ENCODE measurements around the gene POU2F2.

Gene POU2F2

GRCh38 chr19:42132030-42132628 is at the start of gene POU2F2:
POU2F2 (minus strand) TSS chr19:42132446; CDS start chr19:42132411, 35 bp downstream.
- Mint-ChIP-seq H3K4me1 (peaks cover 69% of the 10 kb centered on the region), H3K36me3 (no peaks in the 10 kb centered on the region), H3K4me3 (peak within 1 kb of the TSS; percentile 78), H3K27me3 (peaks cover 4% of the 10 kb centered on the region), H3K9me3 (no peaks in the 10 kb centered on the region), H3K27ac (peak within 1 kb of the TSS; percentile 84)
- DNase-seq, result peak; percentile 93
- CTCF ChIA-PET, result interaction anchor here (0.7 to 2.7 kb wide), 22 partner anchors 9 to 309 kb away, joined by 3 to 51 read pairs (median 6); no protein-coding TSS in a partner anchor

- peaks cover 33% of the 10 kb centered on the region for H3K4me1 Mint-ChIP-seq
- H3K4me3 Mint-ChIP-seq, result no peak overlapping the region
- H3K9me3 Mint-ChIP-seq, result no peaks in the 10 kb centered on the region
- CTCF ChIA-PET, result no interaction called here
- no peak for DNase-seq
- H3K27ac Mint-ChIP-seq, result no peak overlapping the region
- H3K36me3 Mint-ChIP-seq, result no peaks in the 10 kb centered on the region
- H3K27me3 Mint-ChIP-seq, result peaks cover 44% of the 10 kb centered on the region
Observed at GRCh38 chr19:42178791-42179674, 46.8 kb upstream of the POU2F2 start.

- peaks cover 24% of the 10 kb centered on the region for H3K4me1 Mint-ChIP-seq
- CTCF ChIA-PET, result interaction anchor here (0.7 to 1.8 kb wide), 2 partner anchors 38 to 39 kb away, joined by 3 to 5 read pairs; no protein-coding TSS in a partner anchor
- H3K36me3 Mint-ChIP-seq, result no peaks in the 10 kb centered on the region
- H3K4me3 Mint-ChIP-seq, result no peak overlapping the region
- no peak for DNase-seq
- peaks cover 48% of the 10 kb centered on the region for H3K27me3 Mint-ChIP-seq
- H3K9me3 Mint-ChIP-seq, result no peaks in the 10 kb centered on the region
- no peak overlapping the region for H3K27ac Mint-ChIP-seq
Observed at GRCh38 chr19:42177686-42178019, 45.4 kb upstream of the POU2F2 start.

- H3K4me1 Mint-ChIP-seq, result peaks cover 19% of the 10 kb centered on the region
- H3K27ac Mint-ChIP-seq, result no peak overlapping the region
- CTCF ChIA-PET, result interaction anchor here (0.7 to 2.4 kb wide), 8 partner anchors 8 to 44 kb away, joined by 3 to 7 read pairs (median 4); partner anchors contain the start of gene POU2F2
- no peaks in the 10 kb centered on the region for H3K36me3 Mint-ChIP-seq
- H3K9me3 Mint-ChIP-seq, result no peaks in the 10 kb centered on the region
- peak; percentile 86 for DNase-seq
- peaks cover 43% of the 10 kb centered on the region for H3K27me3 Mint-ChIP-seq
- H3K4me3 Mint-ChIP-seq, result no peak overlapping the region
Observed at GRCh38 chr19:42176990-42177685, 44.9 kb upstream of the POU2F2 start.

- CTCF ChIA-PET, result interaction anchor here (0.8 to 2.4 kb wide), 8 partner anchors 8 to 103 kb away, joined by 3 to 7 read pairs (median 4); partner anchors contain the start of gene POU2F2
- Mint-ChIP-seq H3K9me3 (no peaks in the 10 kb centered on the region), H3K36me3 (no peaks in the 10 kb centered on the region), H3K27me3 (peaks cover 38% of the 10 kb centered on the region), H3K4me3 (peak overlapping the region; percentile 81), H3K27ac (peak overlapping the region; percentile 66), H3K4me1 (peaks cover 15% of the 10 kb centered on the region)
- DNase-seq, result no peak
Observed at GRCh38 chr19:42176649-42176989, 44.4 kb upstream of the POU2F2 start.

GRCh38 chr19:42175952-42176648 is 43.9 kb upstream of the POU2F2 start:
- H3K27me3 Mint-ChIP-seq, result peaks cover 38% of the 10 kb centered on the region
- H3K4me3 Mint-ChIP-seq, result peak overlapping the region; percentile 81
- peak overlapping the region; percentile 66 for H3K27ac Mint-ChIP-seq
- peaks cover 15% of the 10 kb centered on the region for H3K4me1 Mint-ChIP-seq
- peak; percentile 41 for DNase-seq
- no peaks in the 10 kb centered on the region for H3K9me3 Mint-ChIP-seq
- CTCF ChIA-PET, result interaction anchor here (0.8 to 2.4 kb wide), 9 partner anchors 9 to 103 kb away, joined by 3 to 7 read pairs (median 4); partner anchors contain the start of gene POU2F2
- H3K36me3 Mint-ChIP-seq, result no peaks in the 10 kb centered on the region

- Mint-ChIP-seq H3K36me3 (no peaks in the 10 kb centered on the region), H3K4me3 (peak overlapping the region; percentile 81), H3K4me1 (peaks cover 15% of the 10 kb centered on the region), H3K27ac (no peak overlapping the region), H3K27me3 (peaks cover 30% of the 10 kb centered on the region), H3K9me3 (no peaks in the 10 kb centered on the region)
- CTCF ChIA-PET, result interaction anchor here (0.6 to 2.4 kb wide), 6 partner anchors 9 to 53 kb away, joined by 3 to 7 read pairs (median 5); partner anchors contain the start of gene POU2F2
- no peak for DNase-seq
Observed at GRCh38 chr19:42174958-42175734, 42.9 kb upstream of the POU2F2 start.

- Mint-ChIP-seq H3K4me1 (peaks cover 15% of the 10 kb centered on the region), H3K27me3 (peaks cover 30% of the 10 kb centered on the region), H3K36me3 (no peaks in the 10 kb centered on the region), H3K27ac (no peak overlapping the region), H3K9me3 (no peaks in the 10 kb centered on the region), H3K4me3 (no peak overlapping the region)
- no peak for DNase-seq
- CTCF ChIA-PET, result no interaction called here
Observed at GRCh38 chr19:42174188-42174587, 41.9 kb upstream of the POU2F2 start.

- Mint-ChIP-seq H3K27ac (no peak overlapping the region), H3K27me3 (peaks cover 30% of the 10 kb centered on the region), H3K4me1 (peaks cover 15% of the 10 kb centered on the region), H3K36me3 (no peaks in the 10 kb centered on the region), H3K4me3 (no peak overlapping the region), H3K9me3 (no peaks in the 10 kb centered on the region)
- DNase-seq, result no peak
- CTCF ChIA-PET, result no interaction called here
Observed at GRCh38 chr19:42173695-42174094, 41.4 kb upstream of the POU2F2 start.

GRCh38 chr19:42172261-42172660 is 40.0 kb upstream of the POU2F2 start:
- no peak overlapping the region for H3K27ac Mint-ChIP-seq
- CTCF ChIA-PET, result no interaction called here
- H3K4me3 Mint-ChIP-seq, result no peak overlapping the region
- H3K9me3 Mint-ChIP-seq, result no peaks in the 10 kb centered on the region
- H3K36me3 Mint-ChIP-seq, result no peaks in the 10 kb centered on the region
- peaks cover 15% of the 10 kb centered on the region for H3K4me1 Mint-ChIP-seq
- DNase-seq, result no peak
- peaks cover 43% of the 10 kb centered on the region for H3K27me3 Mint-ChIP-seq

GRCh38 chr19:42170715-42171114 is 38.5 kb upstream of the POU2F2 start:
- H3K27me3 Mint-ChIP-seq, result peaks cover 40% of the 10 kb centered on the region
- peaks cover 8% of the 10 kb centered on the region for H3K4me1 Mint-ChIP-seq
- no peak for DNase-seq
- no peaks in the 10 kb centered on the region for H3K9me3 Mint-ChIP-seq
- no peak overlapping the region for H3K27ac Mint-ChIP-seq
- H3K4me3 Mint-ChIP-seq, result no peak overlapping the region
- CTCF ChIA-PET, result no interaction called here
- no peaks in the 10 kb centered on the region for H3K36me3 Mint-ChIP-seq

- Mint-ChIP-seq H3K27ac (no peak overlapping the region), H3K4me3 (no peak overlapping the region), H3K27me3 (peaks cover 34% of the 10 kb centered on the region), H3K36me3 (no peaks in the 10 kb centered on the region), H3K9me3 (no peaks in the 10 kb centered on the region), H3K4me1 (no peaks in the 10 kb centered on the region)
- CTCF ChIA-PET, result no interaction called here
- DNase-seq, result no peak
Observed at GRCh38 chr19:42169486-42170413, 37.5 kb upstream of the POU2F2 start.
